Hepatocyte (in vitro differentiated cells): Measurements from ENCODE around the gene ARR3. TPM values are rescaled to one million over a fixed set of nuclear protein-coding genes. Genes with fewer than 3 reads are reported as not detected.
"Not testable (repeated sequence)": the region's sequence is repeated elsewhere in the genome, so short reads cannot be mapped to it uniquely, and the experiment has no call there.

ENCODE experiments used
- DNase-seq: peaks from one replicate; pipeline ENCODE4 v3.0.0-alpha.2; 2016; ENCODE audit warnings: low spot score
- H2AFZ ChIP-seq: fragments of 200-600 bp; sonication (generic); 2 replicates; pipeline ENCODE4 v1.6.0; 2016; ENCODE audit warnings: antibody characterized with exemption, mild to moderate bottlenecking
- H3K27ac ChIP-seq: fragments of 200-600 bp; sonication (generic); 2 replicates; pipeline ENCODE4 v1.5.1; 2016; ENCODE audit warnings: mild to moderate bottlenecking
- H3K27me3 ChIP-seq: fragments of 200-600 bp; sonication (generic); 2 replicates; pipeline ENCODE4 v1.6.1; 2016
- H3K36me3 ChIP-seq: fragments of 200-600 bp; sonication (generic); replicated peaks from 2 replicates; pipeline ENCODE4 v1.5.1; 2016; ENCODE audit warnings: low read depth; ENCODE audit not compliant: insufficient read depth
- H3K4me1 ChIP-seq: fragments of 200-600 bp; sonication (generic); 2 replicates; pipeline ENCODE4 v1.5.1; 2016; ENCODE audit warnings: mild to moderate bottlenecking, moderate library complexity; ENCODE audit not compliant: insufficient read depth
- H3K4me2 ChIP-seq: fragments of 200-600 bp; sonication (generic); 2 replicates; pipeline ENCODE4 v1.6.0; 2016
- H3K4me3 ChIP-seq: fragments of 200-600 bp; sonication (generic); 2 replicates; pipeline ENCODE4 v1.5.1; 2016; ENCODE audit warnings: mild to moderate bottlenecking
- H3K79me2 ChIP-seq: fragments of 200-600 bp; sonication (generic); 2 replicates; pipeline ENCODE4 v1.6.0; 2017; ENCODE audit warnings: mild to moderate bottlenecking
- H3K9me2 ChIP-seq: fragments of 200-600 bp; sonication (generic); replicated peaks from 2 replicates; pipeline ENCODE4 v1.6.0; 2017; ENCODE audit warnings: mild to moderate bottlenecking; ENCODE audit not compliant: insufficient read depth
- H3K9me3 ChIP-seq: fragments of 200-600 bp; sonication (generic); 2 replicates; pipeline ENCODE4 v1.5.1; 2016; ENCODE audit warnings: low read depth, mild to moderate bottlenecking
- H4K20me1 ChIP-seq: fragments of 200-600 bp; sonication (generic); 2 replicates; pipeline ENCODE4 v1.6.0; 2016; ENCODE audit warnings: mild to moderate bottlenecking; ENCODE audit not compliant: insufficient read depth, poor library complexity, severe bottlenecking
- EZH2 ChIP-seq: fragments of 200-600 bp; sonication (generic); IDR thresholded peaks from 2 replicates; pipeline ENCODE4 v1.6.1; 2016; ENCODE audit warnings: antibody characterized with exemption, mild to moderate bottlenecking, borderline replicate concordance
- EZH2phosphoT487 ChIP-seq: fragments of 200-600 bp; sonication (generic); IDR thresholded peaks from one replicate; pipeline ENCODE4 v1.6.1; 2018; ENCODE audit warnings: antibody characterized with exemption, mild to moderate bottlenecking, low read depth, moderate library complexity; ENCODE audit not compliant: unreplicated experiment, severe bottlenecking
- WGBS: methylation state at CpG from one replicate; pipeline ENCODE4 v1.1.6; 2016; ENCODE audit warnings: low lambda C conversion rate; ENCODE audit errors: missing lambda C conversion rate; 5-methylcytosine and 5-hydroxymethylcytosine counted together
- polyA plus RNA-seq: library from polyadenylated mRNA; unstranded; fragments of >200 nt; fragmentation: Nextera tagmentation; extraction: Ambion mirVana; gene quantifications from 2 replicates; pipeline ENCODE4 v1.2.1, GENCODE V29; 2016
- total RNA-seq: library from RNA; depleted of rRNA; stranded (reverse); fragments of >200 nt; gene quantifications from 2 replicates; pipeline ENCODE4 v1.2.3, GENCODE V29; 2014
- TF ChIP-seq, protein P1 (sequence below): fragments of 200-600 bp; sonication (generic); IDR thresholded peaks from 2 replicates; pipeline ENCODE4 v1.5.1; 2016; ENCODE audit warnings: antibody characterized with exemption, mild to moderate bottlenecking; ENCODE audit not compliant: poor library complexity

ARR3 gene
- total and polyA plus RNA-seq, 2 experiments from 2014 or later: not detected

DNA sequence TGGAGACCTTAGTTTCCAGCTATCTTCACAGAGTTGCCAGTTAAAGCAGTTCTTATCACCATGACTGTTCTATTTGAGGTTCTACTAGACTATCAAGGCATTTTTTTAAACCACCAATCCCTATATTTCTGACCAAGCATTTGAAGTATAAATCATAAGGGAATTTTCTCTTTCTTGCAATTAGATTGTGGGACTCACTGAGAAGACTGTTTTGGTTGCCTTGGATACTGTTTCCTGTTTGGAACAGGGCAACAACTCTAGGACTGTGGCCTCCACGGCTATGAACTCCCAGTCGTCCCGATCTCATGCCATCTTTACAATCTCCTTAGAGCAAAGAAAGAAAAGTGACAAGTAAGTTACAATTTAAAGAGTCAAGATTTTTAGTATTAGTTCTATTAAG, 33.6 kb downstream of the ARR3 start:
- H3K9me2 ChIP-seq: no peaks in the 10 kb centered on the region
- no peak for DNase-seq
- H2AFZ ChIP-seq: no peak overlapping the region
- no peaks in the 10 kb centered on the region for H3K79me2 ChIP-seq
- no peaks in the 10 kb centered on the region for H3K9me3 ChIP-seq
- 86% methylated on average over 3 of the region's 3 CpGs for WGBS
- H3K27me3 ChIP-seq: no peaks in the 10 kb centered on the region
- H4K20me1 ChIP-seq: no peaks in the 10 kb centered on the region
- H3K27ac ChIP-seq: no peak overlapping the region
- H3K4me2 ChIP-seq: no peak overlapping the region
- no peak overlapping the region for H3K4me3 ChIP-seq
- H3K4me1 ChIP-seq: no peaks in the 10 kb centered on the region
- TF ChIP-seq, protein P1, sequence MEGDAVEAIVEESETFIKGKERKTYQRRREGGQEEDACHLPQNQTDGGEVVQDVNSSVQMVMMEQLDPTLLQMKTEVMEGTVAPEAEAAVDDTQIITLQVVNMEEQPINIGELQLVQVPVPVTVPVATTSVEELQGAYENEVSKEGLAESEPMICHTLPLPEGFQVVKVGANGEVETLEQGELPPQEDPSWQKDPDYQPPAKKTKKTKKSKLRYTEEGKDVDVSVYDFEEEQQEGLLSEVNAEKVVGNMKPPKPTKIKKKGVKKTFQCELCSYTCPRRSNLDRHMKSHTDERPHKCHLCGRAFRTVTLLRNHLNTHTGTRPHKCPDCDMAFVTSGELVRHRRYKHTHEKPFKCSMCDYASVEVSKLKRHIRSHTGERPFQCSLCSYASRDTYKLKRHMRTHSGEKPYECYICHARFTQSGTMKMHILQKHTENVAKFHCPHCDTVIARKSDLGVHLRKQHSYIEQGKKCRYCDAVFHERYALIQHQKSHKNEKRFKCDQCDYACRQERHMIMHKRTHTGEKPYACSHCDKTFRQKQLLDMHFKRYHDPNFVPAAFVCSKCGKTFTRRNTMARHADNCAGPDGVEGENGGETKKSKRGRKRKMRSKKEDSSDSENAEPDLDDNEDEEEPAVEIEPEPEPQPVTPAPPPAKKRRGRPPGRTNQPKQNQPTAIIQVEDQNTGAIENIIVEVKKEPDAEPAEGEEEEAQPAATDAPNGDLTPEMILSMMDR: no peak
- TF ChIP-seq EZH2 (no peak), EZH2phosphoT487 (no peak)
- H3K36me3 ChIP-seq: no peaks in the 10 kb centered on the region

DNA sequence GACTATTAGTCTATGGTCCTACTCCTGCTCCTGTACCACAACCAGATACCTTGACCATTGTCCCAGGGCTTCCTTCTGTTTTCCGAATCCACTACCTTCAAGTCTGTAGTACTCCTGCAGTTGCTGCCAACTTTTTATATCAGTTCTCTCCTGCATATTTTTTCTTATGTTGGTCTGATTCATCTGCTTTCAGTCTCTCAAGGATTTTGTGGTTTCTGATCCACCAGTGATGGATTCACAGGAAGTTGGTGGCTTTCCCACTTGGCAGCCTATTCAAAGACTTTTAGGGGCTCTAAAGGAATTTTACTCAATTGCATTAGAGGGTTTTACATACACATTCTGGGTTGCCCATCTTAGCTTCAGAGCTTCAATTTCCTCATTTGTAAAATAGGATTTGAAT, 45.4 kb downstream of the ARR3 start:
- Histone ChIP-seq H3K4me2 (no peak overlapping the region), H3K79me2 (no peaks in the 10 kb centered on the region), H2AFZ (no peak overlapping the region), H3K4me1 (no peaks in the 10 kb centered on the region), H3K27me3 (no peaks in the 10 kb centered on the region), H3K36me3 (no peaks in the 10 kb centered on the region), H3K4me3 (no peak overlapping the region), H3K9me3 (no peaks in the 10 kb centered on the region), H3K9me2 (no peaks in the 10 kb centered on the region), H3K27ac (no peak overlapping the region), H4K20me1 (no peaks in the 10 kb centered on the region)
- WGBS: 72% methylated on average over 1 of the region's 1 CpG
- no peak for TF ChIP-seq EZH2
- TF ChIP-seq, protein P1: no peak
- no peak for TF ChIP-seq EZH2phosphoT487
- DNase-seq: no peak

- no peak overlapping the region for H2AFZ ChIP-seq
These were observed 54.6 kb downstream of the ARR3 start for GRCh38 chrX:70322784-70323183.

GRCh38 chrX:70323628-70324027, 55.5 kb downstream of the ARR3 start:
- H3K4me2 ChIP-seq, H3K4me3 ChIP-seq, H4K20me1 ChIP-seq, H3K9me2 ChIP-seq, H3K9me3 ChIP-seq, H3K27me3 ChIP-seq, H3K36me3 ChIP-seq, DNase-seq, H2AFZ ChIP-seq, H3K79me2 ChIP-seq, H3K4me1 ChIP-seq, H3K27ac ChIP-seq: not testable (repeated sequence)
- 72% methylated on average over 6 of the region's 6 CpGs for WGBS

More at GRCh38 chrX:70322784-70323183, 54.6 kb downstream of the ARR3 start:
- H3K4me1 ChIP-seq: no peaks in the 10 kb centered on the region
- DNase-seq: no peak
- H3K79me2 ChIP-seq: no peaks in the 10 kb centered on the region
- no peak overlapping the region for H3K4me3 ChIP-seq
- H4K20me1 ChIP-seq: no peaks in the 10 kb centered on the region
- H3K9me3 ChIP-seq: no peaks in the 10 kb centered on the region
- H3K4me2 ChIP-seq: no peak overlapping the region
- no peaks in the 10 kb centered on the region for H3K9me2 ChIP-seq
- H3K27me3 ChIP-seq: no peaks in the 10 kb centered on the region
- no peak for TF ChIP-seq EZH2
- TF ChIP-seq, protein P1: no peak
- TF ChIP-seq EZH2phosphoT487: no peak
- no peak overlapping the region for H3K27ac ChIP-seq
- WGBS: 84% methylated on average over 4 of the region's 4 CpGs
- H3K36me3 ChIP-seq: no peaks in the 10 kb centered on the region
